NCI-H446 treated with DMSO at 0.1 percent for 48 hours (cell line): Measurements from ENCODE around the gene FGF3.
"Not testable (repeated sequence)": the region's sequence is repeated elsewhere in the genome, so short reads cannot be mapped to it uniquely, and the experiment has no call there.

ENCODE experiments used
- DNase-seq: peaks from one replicate; lab custom pipeline; 2025; lab: John Stamatoyannopoulos, UW

FGF3 gene

GRCh38 chr11:69770540-69770939 is 48.7 kb downstream of the FGF3 start:
- no peak for DNase-seq

- DNase-seq: no peak
Observed at GRCh38 chr11:69765498-69765995, 53.7 kb downstream of the FGF3 start.

- DNase-seq: not testable (repeated sequence)
Observed at GRCh38 chr11:69764918-69765317, 54.3 kb downstream of the FGF3 start.

- no peak for DNase-seq
Observed at GRCh38 chr11:69760319-69760718, 58.9 kb downstream of the FGF3 start.
